OCI-M1 (cell line): ENCODE results near the gene PHACTR1.
"Not testable (repeated sequence)": the region's sequence is repeated elsewhere in the genome, so short reads cannot be mapped to it uniquely, and the experiment has no call there.

Source experiments
- DNase-seq: peaks from one replicate; lab custom pipeline; 2025; lab: John Stamatoyannopoulos, UW

Gene PHACTR1

GRCh38 chr6:12716298-12716916 lies at the start of gene PHACTR1:
Gene PHACTR1 (plus strand): TSS chr6:12716767.
- DNase-seq = no peak

- DNase-seq = no peak
These were observed 49.7 kb upstream of the PHACTR1 start for GRCh38 chr6:12666886-12667285.

GRCh38 chr6:12675931-12676330 lies 40.6 kb upstream of the PHACTR1 start:
- no peak for DNase-seq

- no peak for DNase-seq
These were observed 37.2 kb upstream of the PHACTR1 start for GRCh38 chr6:12679341-12679740.

- DNase-seq = no peak
These were observed 23.4 kb upstream of the PHACTR1 start for GRCh38 chr6:12693122-12693521.

- no peak for DNase-seq
These were observed 18.3 kb upstream of the PHACTR1 start for GRCh38 chr6:12698298-12698697.

- no peak for DNase-seq
These were observed 11.6 kb upstream of the PHACTR1 start for GRCh38 chr6:12704946-12705345.

- no peak for DNase-seq
These were observed 7.5 kb upstream of the PHACTR1 start for GRCh38 chr6:12709116-12709515.

GRCh38 chr6:12709556-12710232 lies 6.9 kb upstream of the PHACTR1 start:
- DNase-seq = no peak

GRCh38 chr6:12710921-12711320 lies 5.6 kb upstream of the PHACTR1 start:
- DNase-seq = no peak

GRCh38 chr6:12714022-12714421 lies 2.5 kb upstream of the PHACTR1 start:
- DNase-seq = no peak

- DNase-seq = no peak
These were observed 1.1 kb upstream of the PHACTR1 start for GRCh38 chr6:12715437-12715836.

GRCh38 chr6:12717356-12717755 lies 789 bp downstream of the PHACTR1 start:
- DNase-seq = no peak

GRCh38 chr6:12718015-12718414 lies 1.4 kb downstream of the PHACTR1 start:
- DNase-seq = no peak

- no peak for DNase-seq
These were observed 2.5 kb downstream of the PHACTR1 start for GRCh38 chr6:12719017-12719416.

- DNase-seq = no peak
These were observed 3.7 kb downstream of the PHACTR1 start for GRCh38 chr6:12720310-12720709.

GRCh38 chr6:12725263-12725662 lies 8.7 kb downstream of the PHACTR1 start:
- no peak for DNase-seq

- no peak for DNase-seq
These were observed 12.9 kb downstream of the PHACTR1 start for GRCh38 chr6:12729467-12729866.

GRCh38 chr6:12730809-12731208 lies 14.2 kb downstream of the PHACTR1 start:
- DNase-seq = not testable (repeated sequence)

GRCh38 chr6:12733876-12734275 lies 17.3 kb downstream of the PHACTR1 start:
- no peak for DNase-seq

- DNase-seq = no peak
These were observed 19.2 kb downstream of the PHACTR1 start for GRCh38 chr6:12735786-12736185.

- no peak for DNase-seq
These were observed 31.8 kb downstream of the PHACTR1 start for GRCh38 chr6:12748411-12748810.

GRCh38 chr6:12748815-12749521 lies 32.4 kb downstream of the PHACTR1 start:
- DNase-seq = no peak
